ENCODE data around the gene KNOP1.

- TF ChIP-seq POLR2A (IDR thresholded peaks at IDR 0.05; ENCODE audit: low read depth, low read length) (no peak), POLR2AphosphoS5 (IDR thresholded peaks at IDR 0.05; ENCODE audit: low read depth, low read length) (no peak), POU2F2 (IDR thresholded peaks at IDR 0.05; ENCODE audit: low read depth, low read length) (no peak), SPI1 (IDR thresholded peaks at IDR 0.05; ENCODE audit: low read depth, low read length) (no peak), TAF1 (IDR thresholded peaks at IDR 0.05; ENCODE audit: low read depth, low read length) (no peak)
Measured at GRCh38 chr16:19688396-19689024, 29.5 kb downstream of the KNOP1 start.

Data from GM12891 (cell line).